ENCODE results near the gene LAPTM5. TPM values are rescaled to one million over a fixed set of nuclear protein-coding genes. Genes with fewer than 3 reads are reported as not detected.

Gene LAPTM5
- total RNA-seq, 1 experiment from 2014 or later = not detected

DNA sequence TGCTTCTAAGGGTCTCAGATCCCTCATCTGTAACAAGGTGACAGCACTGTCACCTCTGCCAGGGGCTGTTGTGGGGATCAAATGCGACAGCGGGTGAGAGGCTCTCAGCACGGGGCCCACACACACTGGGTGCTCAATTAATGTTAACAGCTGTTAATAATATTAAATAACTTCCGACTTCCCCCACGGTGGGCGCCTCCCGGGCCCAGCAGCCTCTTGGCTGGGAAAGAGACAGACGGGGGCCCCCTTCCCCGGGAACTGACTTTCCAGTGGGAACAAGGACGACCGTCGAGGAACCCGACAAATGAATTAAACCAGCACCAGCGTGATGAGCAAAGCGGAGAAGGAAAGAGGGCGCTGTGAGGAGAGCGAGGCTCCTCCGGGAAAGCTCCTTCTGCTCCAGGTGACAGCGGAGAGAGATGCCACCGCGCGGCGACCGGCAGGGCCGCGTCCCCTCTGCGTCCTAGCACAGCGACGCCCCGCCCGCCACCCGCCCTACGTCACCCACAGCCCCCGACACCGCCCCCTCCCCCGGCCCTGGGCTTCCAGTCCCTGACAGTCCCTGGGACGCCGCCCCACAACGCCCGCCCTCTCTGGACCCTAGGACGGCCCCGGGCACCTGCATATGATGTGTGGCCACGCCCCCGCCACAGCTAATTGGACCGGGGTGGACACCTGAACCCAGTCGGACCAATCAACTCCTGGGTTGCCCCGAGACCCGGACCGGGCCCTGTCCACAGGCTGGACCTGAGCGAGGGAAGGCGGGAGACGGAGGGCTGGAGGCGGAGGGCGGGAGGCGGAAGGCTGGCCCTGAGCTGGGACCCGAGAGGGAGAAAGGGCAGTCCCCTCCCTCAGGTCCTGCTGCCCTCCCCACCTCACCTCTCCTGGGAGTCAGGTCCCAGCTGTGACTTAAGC lies 72.4 kb downstream of the LAPTM5 start:
- Histone ChIP-seq H3K79me2 (ENCODE audit: low read length) (no peaks in the 10 kb centered on the region), H3K27ac (ENCODE audit: low read length) (no peak overlapping the region), H3K4me3 (ENCODE audit: low read length) (no peak overlapping the region), H3K4me1 (ENCODE audit: insufficient read depth, low read length) (no peaks in the 10 kb centered on the region), H3K9me3 (ENCODE audit: low read length) (no peaks in the 10 kb centered on the region), H3K9ac (ENCODE audit: low read length) (no peak overlapping the region), H4K20me1 (ENCODE audit: low read length) (no peaks in the 10 kb centered on the region), H2AFZ (ENCODE audit: low read length) (no peak overlapping the region), H3F3A (ENCODE audit: low read length, unreplicated experiment) (no peaks in the 10 kb centered on the region), H3K27me3 (ENCODE audit: low read length) (peaks cover 42% of the 10 kb centered on the region), H3K9me2 (replicated peaks; ENCODE audit: low read length) (no peaks in the 10 kb centered on the region), H3K4me2 (ENCODE audit: low read length) (no peak overlapping the region), H3K36me3 (ENCODE audit: low read depth, low read length) (no peaks in the 10 kb centered on the region)
- ChIA-PET POLR2A (ENCODE audit: unreplicated experiment) (no interaction called here), CTCF (no interaction called here)
- TF ChIP-seq CTCF (conservative IDR thresholded peaks at IDR 0.05; ENCODE audit: low read depth, low read length) (no peak), EZH2 (IDR thresholded peaks at IDR 0.05; ENCODE audit: low read length, unreplicated experiment) (no peak), EZH2phosphoT487 (IDR thresholded peaks at IDR 0.05; ENCODE audit: borderline replicate concordance, low read length) (no peak)
- DNase-seq = peak; percentile 24
- no TSS peak for BruUV-seq (replicated peaks)
- peak; percentile 31; the same call in 1 of the 2 replicates for ATAC-seq
- intact Hi-C loops (cut with micrococcal nuclease) = no loop called here

DNA sequence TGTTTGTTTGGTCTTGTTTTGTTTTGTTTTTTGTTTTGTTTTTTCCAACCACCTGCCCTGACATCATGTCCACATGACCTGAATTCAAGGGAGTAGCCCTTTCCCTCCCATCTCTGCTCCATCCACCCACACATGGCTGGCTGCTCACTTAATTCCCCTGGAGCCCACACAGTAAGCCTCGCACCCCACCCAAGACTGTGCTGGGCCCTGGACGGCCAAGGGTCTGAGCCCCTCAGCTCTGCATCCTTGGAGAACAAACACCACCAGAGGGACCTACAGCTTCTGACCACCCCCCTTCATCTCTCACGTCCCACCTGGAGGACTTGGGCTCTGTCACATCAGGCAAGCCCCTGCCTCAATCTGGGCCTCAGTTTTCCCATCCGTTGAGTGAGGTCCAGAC lies 73.3 kb downstream of the LAPTM5 start:
- H3F3A ChIP-seq (ENCODE audit: low read length, unreplicated experiment) = no peaks in the 10 kb centered on the region
- H4K20me1 ChIP-seq (ENCODE audit: low read length) = no peaks in the 10 kb centered on the region
- no TSS peak for BruUV-seq (replicated peaks)
- no peak for TF ChIP-seq CTCF (conservative IDR thresholded peaks at IDR 0.05; ENCODE audit: low read depth, low read length)
- no peak for TF ChIP-seq EZH2 (IDR thresholded peaks at IDR 0.05; ENCODE audit: low read length, unreplicated experiment)
- TF ChIP-seq EZH2phosphoT487 (IDR thresholded peaks at IDR 0.05; ENCODE audit: borderline replicate concordance, low read length) = no peak
- no peak overlapping the region for H3K4me3 ChIP-seq (ENCODE audit: low read length)
- ChIA-PET CTCF (no interaction called here), POLR2A (ENCODE audit: unreplicated experiment) (no interaction called here)
- no peak for ATAC-seq
- no peak overlapping the region for H3K27ac ChIP-seq (ENCODE audit: low read length)
- no peak overlapping the region for H3K4me2 ChIP-seq (ENCODE audit: low read length)
- no peaks in the 10 kb centered on the region for H3K36me3 ChIP-seq (ENCODE audit: low read depth, low read length)
- no peaks in the 10 kb centered on the region for H3K4me1 ChIP-seq (ENCODE audit: insufficient read depth, low read length)
- H3K9me3 ChIP-seq (ENCODE audit: low read length) = no peaks in the 10 kb centered on the region
- intact Hi-C loops (cut with micrococcal nuclease) = no loop called here
- no peak overlapping the region for H2AFZ ChIP-seq (ENCODE audit: low read length)
- H3K9ac ChIP-seq (ENCODE audit: low read length) = no peak overlapping the region
- DNase-seq = no peak
- H3K9me2 ChIP-seq (replicated peaks; ENCODE audit: low read length) = no peaks in the 10 kb centered on the region
- H3K79me2 ChIP-seq (ENCODE audit: low read length) = no peaks in the 10 kb centered on the region
- H3K27me3 ChIP-seq (ENCODE audit: low read length) = peaks cover 42% of the 10 kb centered on the region

GRCh38 chr1:30683699-30684098 lies 73.9 kb downstream of the LAPTM5 start:
- H3F3A ChIP-seq (ENCODE audit: low read length, unreplicated experiment) = no peaks in the 10 kb centered on the region
- H3K36me3 ChIP-seq (ENCODE audit: low read depth, low read length) = no peaks in the 10 kb centered on the region
- no peak overlapping the region for H3K27ac ChIP-seq (ENCODE audit: low read length)
- no TSS peak for BruUV-seq (replicated peaks)
- H2AFZ ChIP-seq (ENCODE audit: low read length) = no peak overlapping the region
- no peak for TF ChIP-seq CTCF (conservative IDR thresholded peaks at IDR 0.05; ENCODE audit: low read depth, low read length)
- no peak for TF ChIP-seq EZH2 (IDR thresholded peaks at IDR 0.05; ENCODE audit: low read length, unreplicated experiment)
- no peak for TF ChIP-seq EZH2phosphoT487 (IDR thresholded peaks at IDR 0.05; ENCODE audit: borderline replicate concordance, low read length)
- no peaks in the 10 kb centered on the region for H3K4me1 ChIP-seq (ENCODE audit: insufficient read depth, low read length)
- H3K9me3 ChIP-seq (ENCODE audit: low read length) = no peaks in the 10 kb centered on the region
- no peak overlapping the region for H3K4me3 ChIP-seq (ENCODE audit: low read length)
- peaks cover 42% of the 10 kb centered on the region for H3K27me3 ChIP-seq (ENCODE audit: low read length)
- H3K9ac ChIP-seq (ENCODE audit: low read length) = no peak overlapping the region
- POLR2A ChIA-PET (ENCODE audit: unreplicated experiment) = no interaction called here
- DNase-seq (no peak), ATAC-seq (no peak)
- no peaks in the 10 kb centered on the region for H3K79me2 ChIP-seq (ENCODE audit: low read length)
- H3K9me2 ChIP-seq (replicated peaks; ENCODE audit: low read length) = no peaks in the 10 kb centered on the region
- no peak overlapping the region for H3K4me2 ChIP-seq (ENCODE audit: low read length)
- no peaks in the 10 kb centered on the region for H4K20me1 ChIP-seq (ENCODE audit: low read length)
- CTCF ChIA-PET = no interaction called here
- intact Hi-C loops (cut with micrococcal nuclease) = no loop called here

Data from PC-3 (cell line).